Left hindlimb (tissue), 1 donor: ENCODE results near the gene TEKT2.

Source experiments
- DNase-seq: peaks from one replicate; pipeline ENCODE4 v3.0.0-alpha.2; 2018

Gene TEKT2

GRCh38 chr1:36133484-36133883 is 49.6 kb downstream of the TEKT2 start:
- DNase-seq, result peak; percentile 86

- DNase-seq, result peak; percentile 77
Measured at GRCh38 chr1:36134031-36134430, 50.1 kb downstream of the TEKT2 start.

GRCh38 chr1:36134505-36135329 is 50.8 kb downstream of the TEKT2 start:
- DNase-seq, result peak; percentile 81

DNA sequence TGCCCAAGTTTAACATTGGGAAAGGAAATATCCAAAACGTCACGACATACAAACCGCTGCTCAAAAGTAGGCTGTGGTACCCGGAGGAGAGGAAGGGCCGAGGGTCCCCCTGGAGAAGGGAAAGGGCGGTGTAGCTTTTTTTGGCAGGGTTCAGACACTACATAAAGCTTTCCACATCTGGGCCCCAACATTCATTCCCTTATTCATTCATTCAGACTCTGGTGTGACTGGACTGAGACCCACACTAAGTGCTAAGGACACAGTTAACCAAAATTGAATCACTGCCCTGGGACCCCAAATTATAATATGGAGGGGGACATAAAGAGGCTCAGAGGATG is 51.4 kb downstream of the TEKT2 start:
- no peak for DNase-seq

- DNase-seq, result no peak
Measured at GRCh38 chr1:36135796-36136195, 51.9 kb downstream of the TEKT2 start.

DNA sequence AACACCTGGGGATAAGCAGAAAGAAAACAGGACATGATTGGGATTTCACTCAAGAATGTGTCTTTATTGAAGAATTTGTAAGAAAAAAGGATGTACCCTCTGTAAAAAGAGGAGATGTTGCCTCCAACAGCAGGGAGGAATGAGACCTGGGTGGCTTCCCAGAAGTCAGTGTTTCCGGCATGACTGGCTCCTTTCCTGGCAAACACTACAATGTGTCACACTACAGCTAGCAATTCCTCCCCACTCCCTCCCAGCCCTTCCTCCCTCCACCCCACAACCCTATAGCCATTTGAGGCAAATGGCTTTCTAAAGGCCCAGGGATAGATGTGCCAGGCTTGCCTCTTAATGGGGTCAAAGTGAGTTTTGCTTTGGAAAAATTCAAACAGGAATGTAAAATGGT is 52.6 kb downstream of the TEKT2 start:
- DNase-seq, result no peak

DNA sequence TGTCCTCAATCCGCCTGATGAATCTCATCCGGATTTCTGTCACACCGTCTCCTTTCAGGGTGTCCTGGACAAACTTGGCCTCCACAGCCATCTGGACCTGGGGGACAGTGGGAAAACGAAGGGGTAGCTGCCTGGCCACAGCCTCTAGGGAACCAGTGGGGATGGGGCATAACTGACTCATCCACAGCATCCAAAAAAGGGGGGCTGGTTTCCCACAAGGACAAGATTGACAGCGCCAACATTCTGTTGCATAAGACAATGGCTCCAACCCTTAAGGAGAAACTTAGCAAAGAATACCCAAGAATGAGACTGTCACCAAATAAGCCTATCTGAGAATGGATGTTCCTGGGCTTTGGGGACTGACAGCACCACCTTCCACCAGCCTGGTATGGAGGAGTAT is 53.3 kb downstream of the TEKT2 start:
- DNase-seq, result no peak

- DNase-seq, result no peak
Measured at GRCh38 chr1:36137776-36138175, 53.9 kb downstream of the TEKT2 start.
